Hepatocyte (in vitro differentiated cells): ENCODE measurements around the gene UBASH3A. TPM values are rescaled to one million over a fixed set of nuclear protein-coding genes. Genes with fewer than 3 reads are reported as not detected.

Source experiments
- DNase-seq: peaks from one replicate; pipeline ENCODE4 v3.0.0-alpha.2; 2016; ENCODE audit warnings: low spot score
- H2AFZ ChIP-seq: fragments of 200-600 bp; sonication (generic); 2 replicates; pipeline ENCODE4 v1.6.0; 2016; ENCODE audit warnings: antibody characterized with exemption, mild to moderate bottlenecking
- H3K27ac ChIP-seq: fragments of 200-600 bp; sonication (generic); 2 replicates; pipeline ENCODE4 v1.5.1; 2016; ENCODE audit warnings: mild to moderate bottlenecking
- H3K27me3 ChIP-seq: fragments of 200-600 bp; sonication (generic); 2 replicates; pipeline ENCODE4 v1.6.1; 2016
- H3K36me3 ChIP-seq: fragments of 200-600 bp; sonication (generic); replicated peaks from 2 replicates; pipeline ENCODE4 v1.5.1; 2016; ENCODE audit warnings: low read depth; ENCODE audit not compliant: insufficient read depth
- H3K4me1 ChIP-seq: fragments of 200-600 bp; sonication (generic); 2 replicates; pipeline ENCODE4 v1.5.1; 2016; ENCODE audit warnings: mild to moderate bottlenecking, moderate library complexity; ENCODE audit not compliant: insufficient read depth
- H3K4me2 ChIP-seq: fragments of 200-600 bp; sonication (generic); 2 replicates; pipeline ENCODE4 v1.6.0; 2016
- H3K4me3 ChIP-seq: fragments of 200-600 bp; sonication (generic); 2 replicates; pipeline ENCODE4 v1.5.1; 2016; ENCODE audit warnings: mild to moderate bottlenecking
- H3K79me2 ChIP-seq: fragments of 200-600 bp; sonication (generic); 2 replicates; pipeline ENCODE4 v1.6.0; 2017; ENCODE audit warnings: mild to moderate bottlenecking
- H3K9me2 ChIP-seq: fragments of 200-600 bp; sonication (generic); replicated peaks from 2 replicates; pipeline ENCODE4 v1.6.0; 2017; ENCODE audit warnings: mild to moderate bottlenecking; ENCODE audit not compliant: insufficient read depth
- H3K9me3 ChIP-seq: fragments of 200-600 bp; sonication (generic); 2 replicates; pipeline ENCODE4 v1.5.1; 2016; ENCODE audit warnings: low read depth, mild to moderate bottlenecking
- H4K20me1 ChIP-seq: fragments of 200-600 bp; sonication (generic); 2 replicates; pipeline ENCODE4 v1.6.0; 2016; ENCODE audit warnings: mild to moderate bottlenecking; ENCODE audit not compliant: insufficient read depth, poor library complexity, severe bottlenecking
- CTCF ChIP-seq: fragments of 200-600 bp; sonication (generic); IDR thresholded peaks from 2 replicates; pipeline ENCODE4 v1.5.1; 2016; ENCODE audit warnings: antibody characterized with exemption, mild to moderate bottlenecking; ENCODE audit not compliant: poor library complexity
- EZH2 ChIP-seq: fragments of 200-600 bp; sonication (generic); IDR thresholded peaks from 2 replicates; pipeline ENCODE4 v1.6.1; 2016; ENCODE audit warnings: antibody characterized with exemption, mild to moderate bottlenecking, borderline replicate concordance
- EZH2phosphoT487 ChIP-seq: fragments of 200-600 bp; sonication (generic); IDR thresholded peaks from one replicate; pipeline ENCODE4 v1.6.1; 2018; ENCODE audit warnings: antibody characterized with exemption, mild to moderate bottlenecking, low read depth, moderate library complexity; ENCODE audit not compliant: unreplicated experiment, severe bottlenecking
- WGBS: methylation state at CpG from one replicate; pipeline ENCODE4 v1.1.6; 2016; ENCODE audit warnings: low lambda C conversion rate; ENCODE audit errors: missing lambda C conversion rate; 5-methylcytosine and 5-hydroxymethylcytosine counted together
- polyA plus RNA-seq: library from polyadenylated mRNA; unstranded; fragments of >200 nt; fragmentation: Nextera tagmentation; extraction: Ambion mirVana; gene quantifications from 2 replicates; pipeline ENCODE4 v1.2.1, GENCODE V29; 2016
- total RNA-seq: library from RNA; depleted of rRNA; stranded (reverse); fragments of >200 nt; gene quantifications from 2 replicates; pipeline ENCODE4 v1.2.3, GENCODE V29; 2014

Gene UBASH3A
- total and polyA plus RNA-seq, 2 experiments from 2014 or later, result not detected

- H2AFZ ChIP-seq, result no peak overlapping the region
- H3K36me3 ChIP-seq, result no peaks in the 10 kb centered on the region
- H3K27ac ChIP-seq, result no peak overlapping the region
- DNase-seq, result no peak
- 85% methylated on average over 8 of the region's 8 CpGs for WGBS
- no peaks in the 10 kb centered on the region for H3K79me2 ChIP-seq
- H3K4me1 ChIP-seq, result no peaks in the 10 kb centered on the region
- no peak overlapping the region for H3K4me3 ChIP-seq
- H3K9me3 ChIP-seq, result no peaks in the 10 kb centered on the region
- H3K27me3 ChIP-seq, result no peaks in the 10 kb centered on the region
- H4K20me1 ChIP-seq, result no peaks in the 10 kb centered on the region
- TF ChIP-seq EZH2 (no peak), EZH2phosphoT487 (no peak), CTCF (no peak)
- H3K4me2 ChIP-seq, result no peak overlapping the region
- H3K9me2 ChIP-seq, result no peaks in the 10 kb centered on the region
These were observed 10.2 kb upstream of the UBASH3A start for GRCh38 chr21:42393443-42393950.

GRCh38 chr21:42395302-42395701 lies 8.4 kb upstream of the UBASH3A start:
- Histone ChIP-seq H3K4me2 (no peak overlapping the region), H3K4me3 (no peak overlapping the region), H3K9me2 (no peaks in the 10 kb centered on the region), H3K4me1 (no peaks in the 10 kb centered on the region), H3K9me3 (no peaks in the 10 kb centered on the region), H3K79me2 (no peaks in the 10 kb centered on the region), H3K36me3 (no peaks in the 10 kb centered on the region), H3K27ac (no peak overlapping the region), H4K20me1 (no peaks in the 10 kb centered on the region), H2AFZ (no peak overlapping the region), H3K27me3 (no peaks in the 10 kb centered on the region)
- no peak for TF ChIP-seq EZH2
- no peak for TF ChIP-seq CTCF
- TF ChIP-seq EZH2phosphoT487, result no peak
- 94% methylated on average over 11 of the region's 11 CpGs for WGBS
- DNase-seq, result no peak

- Histone ChIP-seq H3K9me2 (no peaks in the 10 kb centered on the region), H2AFZ (no peak within 1 kb of the TSS), H3K27ac (no peak within 1 kb of the TSS), H3K9me3 (no peaks in the 10 kb centered on the region), H3K4me1 (no peaks in the 10 kb centered on the region), H3K79me2 (no peaks in the 10 kb centered on the region), H3K4me3 (no peak within 1 kb of the TSS), H3K4me2 (no peak within 1 kb of the TSS), H3K27me3 (no peaks in the 10 kb centered on the region), H3K36me3 (no peaks in the 10 kb centered on the region), H4K20me1 (no peaks in the 10 kb centered on the region)
- no peak for TF ChIP-seq EZH2
- no peak for TF ChIP-seq CTCF
- TF ChIP-seq EZH2phosphoT487, result no peak
- WGBS, result 83% methylated on average over 17 of the region's 17 CpGs
- no peak for DNase-seq
These were observed 7.6 kb upstream of the UBASH3A start, which contains the start of gene TMPRSS3 for GRCh38 chr21:42395905-42396651. Gene TMPRSS3 (minus strand): TSS chr21:42396052. CDS start chr21:42395417, 635 bp downstream.
